ENCODE results near the gene PPP2R5C. TPM values are rescaled to one million over a fixed set of nuclear protein-coding genes. Genes with fewer than 3 reads are reported as not detected.
"Not testable (repeated sequence)": the region's sequence is repeated elsewhere in the genome, so short reads cannot be mapped to it uniquely, and the experiment has no call there.

Gene PPP2R5C
- total RNA-seq, 1 experiment from 2014 or later = 93.0 TPM

DNA sequence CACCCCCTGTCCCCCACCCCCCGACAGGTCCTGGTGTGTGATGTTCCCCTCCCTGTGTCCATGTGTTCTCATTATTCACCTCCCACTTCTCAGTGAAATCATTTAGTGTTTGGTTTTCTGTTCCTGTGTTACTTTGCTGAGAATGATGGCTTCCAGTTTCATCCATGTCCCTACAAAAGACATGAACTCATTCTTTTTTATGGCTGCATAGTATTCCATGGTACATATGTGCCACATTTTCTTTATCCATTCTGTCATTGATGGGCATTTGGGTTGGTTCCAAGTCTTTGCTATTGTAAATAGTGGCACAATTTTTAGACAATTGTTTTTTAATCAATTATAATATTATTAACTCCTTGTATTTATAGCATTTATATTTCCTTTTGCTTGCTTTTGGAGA, 44.7 kb downstream of the PPP2R5C start:
- H2BK120ac ChIP-seq (ENCODE audit: low read depth, low read length, poor library complexity, severe bottlenecking); H3K4me3 Mint-ChIP-seq: not testable (repeated sequence)

More for the DNA sequence above, 44.7 kb downstream of the PPP2R5C start:
- H3K4ac ChIP-seq (ENCODE audit: low read depth, low read length); H3K4me1 ChIP-seq (ENCODE audit: insufficient read depth, low read length); H2BK12ac ChIP-seq (ENCODE audit: insufficient read length, low read depth, low read length); H3K27me3 ChIP-seq (ENCODE audit: insufficient read depth, low read length); H4K5ac ChIP-seq (ENCODE audit: insufficient read length, low read depth, low read length); H3K23me2 ChIP-seq (ENCODE audit: insufficient read length, low read depth, low read length, poor library complexity, severe bottlenecking); H3K27ac ChIP-seq (ENCODE audit: insufficient read length, low read depth, low read length); H3K36me3 Mint-ChIP-seq (ENCODE audit: insufficient read depth in 1 of 3, low read depth in 3 of 3); H4K91ac ChIP-seq (ENCODE audit: insufficient read length, low read depth, low read length); H3K56ac ChIP-seq (ENCODE audit: insufficient read length, low read depth, low read length); H3K18ac ChIP-seq (ENCODE audit: insufficient read length, low read depth, low read length); H2BK20ac ChIP-seq (ENCODE audit: low read depth, low read length, poor library complexity, severe bottlenecking); H3K27ac Mint-ChIP-seq; H3T11ph ChIP-seq (ENCODE audit: low read length); H3K4me2 ChIP-seq (ENCODE audit: insufficient read depth, insufficient read length, low read length); H2BK15ac ChIP-seq (ENCODE audit: low read depth, low read length); H3K79me1 ChIP-seq (ENCODE audit: insufficient read depth, low read depth, low read length, poor library complexity, severe bottlenecking); H2BK5ac ChIP-seq (ENCODE audit: insufficient read length, low read length); H3K79me2 ChIP-seq (ENCODE audit: insufficient read depth, low read length); H3K27me3 Mint-ChIP-seq (ENCODE audit: low read depth); H3K9me3 Mint-ChIP-seq; H2AFZ ChIP-seq (ENCODE audit: low read length); H3K9ac ChIP-seq (ENCODE audit: extremely low read depth, insufficient read length, low read length); H3K23ac ChIP-seq (ENCODE audit: insufficient read length, low read depth, low read length); H2AK5ac ChIP-seq (ENCODE audit: insufficient read length, low read length); H4K20me1 ChIP-seq (ENCODE audit: control insufficient read depth, insufficient read depth, insufficient read length); H4K8ac ChIP-seq (replicated peaks; ENCODE audit: insufficient read length, low read depth, low read length); DNase-seq; H3K14ac ChIP-seq (ENCODE audit: insufficient read depth, low read length); H3K9me3 ChIP-seq (ENCODE audit: control insufficient read depth, low read depth, low read length): not testable (repeated sequence)
- H3K4me1 Mint-ChIP-seq = peaks cover 18 to 29% of the 10 kb centered on the region in 2 experiments
- no CpG with 5 or more reads among the region's 1 CpG for WGBS (ENCODE audit: extremely low coverage, insufficient read length, low lambda C conversion rate)
